ENCODE measurements around the gene LRRC42.

LRRC42 gene

DNA sequence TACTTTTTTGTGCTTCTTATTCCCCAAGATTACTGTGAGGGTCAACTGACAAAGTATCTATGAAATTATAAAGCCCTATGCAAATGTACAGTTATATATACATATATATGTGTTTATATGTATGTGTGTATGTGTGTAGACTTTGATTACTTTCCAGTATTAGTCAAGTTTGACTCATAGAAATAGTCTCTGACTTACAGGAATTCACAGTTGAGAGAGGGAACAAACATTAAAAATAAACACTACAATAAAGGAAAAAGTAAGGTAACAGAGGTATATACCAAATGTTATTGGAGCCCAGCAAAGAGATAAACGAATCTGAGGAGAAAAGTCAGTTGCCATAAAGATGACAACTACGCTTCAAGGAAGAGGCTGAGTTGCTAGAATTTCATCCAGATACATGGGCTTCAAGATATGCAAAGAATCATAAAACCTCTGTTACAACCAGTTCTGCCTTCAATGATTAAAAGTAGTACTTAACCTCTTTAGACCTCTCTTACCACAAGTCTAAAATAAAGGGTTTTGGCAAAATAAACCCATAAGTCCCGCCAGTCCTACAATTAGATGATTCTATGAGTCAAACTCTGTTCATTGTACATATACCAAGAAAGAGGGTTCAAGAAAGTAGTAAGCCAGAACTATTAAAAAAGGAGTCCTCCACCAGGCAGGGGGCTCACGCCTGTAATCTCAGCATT, 7.9 kb upstream of the LRRC42 start:
- DNase-seq (ENCODE audit: low spot score) (no peak), FAIRE-seq (no peak)

DNA sequence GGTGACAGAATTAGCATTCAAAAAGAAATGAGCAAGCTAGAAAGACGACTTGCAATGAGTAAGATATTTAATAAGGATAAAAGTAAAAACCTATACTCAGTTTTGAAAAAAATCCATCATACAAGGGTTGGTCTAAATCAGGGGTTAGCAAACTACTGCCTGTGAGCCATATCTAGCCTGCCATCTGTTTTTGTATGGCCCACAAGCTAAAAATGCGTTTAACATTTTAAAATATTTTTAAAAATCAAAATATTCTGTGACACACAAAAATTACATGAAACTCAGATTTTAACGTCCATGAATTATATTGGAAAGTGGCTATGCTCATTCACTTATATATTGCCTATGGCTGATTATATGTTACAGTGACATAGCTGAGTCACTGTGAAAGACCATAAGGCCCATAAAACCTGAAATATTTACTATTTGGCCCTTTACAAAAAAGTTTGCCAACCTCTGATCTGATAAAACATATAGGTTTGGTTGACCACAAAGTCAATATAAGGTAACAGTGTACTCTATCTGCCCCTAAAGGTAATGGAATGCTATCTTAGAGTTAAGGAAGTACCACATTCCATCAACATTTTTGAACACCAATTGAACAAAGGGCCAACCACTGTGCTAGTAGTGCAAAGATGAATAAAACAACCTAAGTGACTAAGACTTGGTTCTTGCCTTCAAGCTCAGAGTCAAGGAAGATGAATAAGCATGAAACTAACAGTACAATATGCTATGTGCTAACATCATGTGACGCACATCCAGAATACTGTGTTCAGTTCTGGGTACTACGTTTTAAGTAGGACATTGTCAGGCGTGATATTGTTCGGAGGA, 3.8 kb upstream of the LRRC42 start:
- FAIRE-seq (no peak), DNase-seq (ENCODE audit: low spot score) (peak; percentile 27)

- DNase-seq (ENCODE audit: low spot score): no peak
- no peak for FAIRE-seq
These were observed 3.1 kb upstream of the LRRC42 start for GRCh38 chr1:53943090-53943489.

DNA sequence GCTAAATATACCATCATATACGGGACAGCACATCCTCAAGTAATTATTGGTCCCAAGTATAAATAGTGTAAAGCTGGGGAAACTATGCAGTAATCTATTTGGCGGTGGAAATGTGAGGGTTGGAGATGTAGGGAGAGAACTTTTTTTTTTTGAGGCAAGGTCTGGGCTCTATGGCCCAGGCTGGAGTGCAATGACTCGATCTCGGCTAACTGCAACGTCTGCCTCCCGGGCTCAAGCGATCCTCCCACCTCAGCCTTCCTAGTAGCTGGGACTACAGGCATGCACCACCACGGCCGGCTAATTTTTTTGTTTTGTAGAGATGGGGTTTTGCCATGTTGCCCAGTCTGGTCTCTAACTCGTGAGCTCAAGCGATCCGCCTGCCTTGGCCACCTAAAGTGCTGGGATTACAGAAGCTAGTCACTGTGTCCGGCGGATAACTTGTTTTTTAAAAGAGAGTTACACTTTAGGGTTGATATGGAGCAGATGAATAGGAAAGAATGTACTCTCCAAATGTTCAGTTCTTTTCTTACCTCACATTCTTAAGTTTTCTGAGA, 2.6 kb upstream of the LRRC42 start:
- DNase-seq (ENCODE audit: low spot score) (no peak), FAIRE-seq (no peak)

- FAIRE-seq: no peak
- DNase-seq (ENCODE audit: low spot score): no peak
These were observed 1.5 kb upstream of the LRRC42 start for GRCh38 chr1:53944469-53945182.

GRCh38 chr1:53945183-53945432, 1.0 kb upstream of the LRRC42 start:
- DNase-seq (ENCODE audit: low spot score): no peak
- FAIRE-seq: no peak

- DNase-seq (ENCODE audit: low spot score): peak; percentile 87
- no peak for FAIRE-seq
These were observed 508 bp upstream of the LRRC42 start, which contains the start of gene IFT25 for GRCh38 chr1:53945433-53946251. IFT25 (minus strand) TSS chr1:53945699; CDS start chr1:53940082, 5,617 bp downstream.

DNA sequence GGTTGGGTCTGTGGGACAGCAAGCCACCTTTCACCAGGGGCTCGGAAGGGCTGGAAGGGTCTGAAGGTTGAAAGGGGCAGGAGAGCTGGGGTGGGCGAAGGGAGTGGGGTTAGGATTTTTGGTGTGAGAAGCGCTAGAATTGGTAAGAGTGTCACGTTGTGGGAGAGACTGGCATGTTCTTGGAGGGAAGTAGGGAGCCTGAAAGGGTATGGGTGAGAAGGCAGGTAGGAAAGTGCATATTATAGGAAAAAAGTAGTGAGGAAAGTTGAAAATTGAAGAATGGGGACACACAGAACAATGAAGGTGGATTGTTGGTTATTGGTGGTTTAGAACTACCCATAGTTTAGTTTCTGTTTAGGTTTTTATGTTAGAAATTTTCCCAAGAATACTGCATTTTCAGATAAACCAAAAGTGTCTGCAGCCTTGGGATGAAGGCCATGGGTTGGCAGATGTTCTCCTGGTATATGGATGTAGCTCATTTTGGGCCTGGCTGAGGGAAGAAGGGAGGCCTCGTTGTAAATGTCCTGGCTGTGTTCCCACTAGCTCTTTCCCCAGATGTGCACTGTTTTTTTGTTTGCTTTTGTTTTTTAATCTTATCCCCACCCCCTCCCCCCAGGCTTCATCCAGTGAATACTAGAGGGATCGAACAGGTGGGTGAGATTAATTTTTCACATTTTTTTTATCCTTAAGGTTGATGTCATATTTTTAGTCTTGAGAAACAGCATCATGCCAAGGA, 1.2 kb downstream of the LRRC42 start:
- DNase-seq (ENCODE audit: low spot score) (no peak), FAIRE-seq (no peak)

- FAIRE-seq: no peak
- no peak for DNase-seq (ENCODE audit: low spot score)
These were observed 2.1 kb downstream of the LRRC42 start for GRCh38 chr1:53948291-53948690.

GRCh38 chr1:53949023-53949990, 3.2 kb downstream of the LRRC42 start:
- DNase-seq (ENCODE audit: low spot score) (peak; percentile 23), FAIRE-seq (no peak)

- FAIRE-seq (no peak), DNase-seq (ENCODE audit: low spot score) (no peak)
These were observed 5.5 kb downstream of the LRRC42 start for GRCh38 chr1:53951697-53952096.

DNA sequence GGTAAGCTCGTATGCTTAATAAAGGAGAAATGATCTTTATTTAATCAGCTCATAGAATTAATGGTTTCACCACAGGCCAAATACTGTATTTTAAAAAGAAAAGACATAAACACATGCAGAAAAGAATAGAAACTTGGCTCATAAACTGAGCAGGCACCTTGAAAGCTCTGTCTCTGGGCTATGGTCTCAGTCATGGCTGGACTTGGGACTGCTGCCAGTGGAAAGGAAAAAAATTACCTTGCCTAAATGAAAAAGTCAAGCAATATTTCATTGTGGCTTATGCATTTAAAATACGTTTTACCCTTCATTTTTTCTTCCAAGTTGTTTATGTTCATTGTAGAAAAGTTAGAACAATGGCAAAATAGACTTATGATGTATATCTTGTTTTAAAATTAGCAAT, 8.0 kb downstream of the LRRC42 start:
- no peak for FAIRE-seq
- no peak for DNase-seq (ENCODE audit: low spot score)

- FAIRE-seq (no peak), DNase-seq (ENCODE audit: low spot score) (no peak)
These were observed 10.4 kb downstream of the LRRC42 start for GRCh38 chr1:53956308-53957168.

- DNase-seq (ENCODE audit: low spot score): peak; percentile 75
- peak; percentile 67 for FAIRE-seq
These were observed 11.2 kb downstream of the LRRC42 start for GRCh38 chr1:53957194-53957818.

GRCh38 chr1:53959664-53960250, 13.6 kb downstream of the LRRC42 start:
- peak; percentile 14 for DNase-seq (ENCODE audit: low spot score)

GRCh38 chr1:53962395-53962794, 16.2 kb downstream of the LRRC42 start:
- no peak for FAIRE-seq
- no peak for DNase-seq (ENCODE audit: low spot score)

More at GRCh38 chr1:53959664-53960250, 13.6 kb downstream of the LRRC42 start:
- peak; percentile 50 for FAIRE-seq

GRCh38 chr1:53963460-53963859, 17.3 kb downstream of the LRRC42 start:
- DNase-seq (ENCODE audit: low spot score) (no peak), FAIRE-seq (no peak)

Measured in RCC 7860 (cell line).